HL-60 (cell line): ENCODE results near the gene SH3PXD2A.

ENCODE experiments used
- DNase-seq, 2 experiments: peaks; one replicate each; pipeline ENCODE4 v3.0.0-alpha.2; 2010 to 2020; ENCODE audit warnings: low read depth in 1 of 2, low spot score in 1 of 2
- H3K27ac ChIP-seq: fragments of 250-450 bp; sonication (Bioruptor Pico); replicated peaks from 2 replicates; pipeline ENCODE4 v1.5.1; 2020; ENCODE audit warnings: mild to moderate bottlenecking, moderate library complexity
- H3K27me3 ChIP-seq: fragments of 250-450 bp; sonication (Bioruptor Pico); 2 replicates; pipeline ENCODE4 v1.5.1; 2021; ENCODE audit warnings: mild to moderate bottlenecking, moderate library complexity; ENCODE audit not compliant: insufficient read depth, poor library complexity, severe bottlenecking
- H3K4me3 ChIP-seq: replicated peaks from 2 replicates; pipeline ENCODE4 v1.5.1; 2011; ENCODE audit warnings: mild to moderate bottlenecking, control low read depth, low read length; ENCODE audit not compliant: insufficient read depth
- CTCF ChIP-seq: IDR thresholded peaks from one replicate; pipeline ENCODE4 v1.5.1; 2011; ENCODE audit warnings: low read length, control low read depth, inconsistent platforms; ENCODE audit not compliant: insufficient read depth
- GABPA ChIP-seq: IDR thresholded peaks from 2 replicates; pipeline ENCODE4 v1.6.1; 2012; ENCODE audit warnings: low read depth
- POLR2AphosphoS5 ChIP-seq: IDR thresholded peaks from 2 replicates; pipeline ENCODE4 v1.6.1; 2012; ENCODE audit warnings: low read depth
- REST ChIP-seq: IDR thresholded peaks from 2 replicates; pipeline ENCODE4 v1.6.1; 2012; ENCODE audit warnings: low read depth; ENCODE audit not compliant: insufficient replicate concordance
- SPI1 ChIP-seq: IDR thresholded peaks from 2 replicates; pipeline ENCODE4 v1.6.1; 2012; ENCODE audit warnings: low read depth, mild to moderate bottlenecking, borderline replicate concordance

Gene SH3PXD2A

GRCh38 chr10:103812004-103812403 lies 43.4 kb downstream of the SH3PXD2A start:
- Histone ChIP-seq H3K27ac (no peak overlapping the region), H3K27me3 (no peaks in the 10 kb centered on the region), H3K4me3 (no peak overlapping the region)
- DNase-seq: no peak
- TF ChIP-seq SPI1: no peak
- no peak for TF ChIP-seq REST
- no peak for TF ChIP-seq CTCF
- TF ChIP-seq GABPA: no peak
- TF ChIP-seq POLR2AphosphoS5: no peak

GRCh38 chr10:103811463-103811862 lies 43.9 kb downstream of the SH3PXD2A start:
- Histone ChIP-seq H3K4me3 (no peak overlapping the region), H3K27me3 (no peaks in the 10 kb centered on the region), H3K27ac (no peak overlapping the region)
- no peak for DNase-seq
- TF ChIP-seq GABPA (no peak), SPI1 (no peak), REST (no peak), POLR2AphosphoS5 (no peak), CTCF (no peak)

GRCh38 chr10:103808780-103809179 lies 46.6 kb downstream of the SH3PXD2A start:
- Histone ChIP-seq H3K27ac (no peak overlapping the region), H3K4me3 (no peak overlapping the region), H3K27me3 (no peaks in the 10 kb centered on the region)
- TF ChIP-seq GABPA: no peak
- TF ChIP-seq REST: no peak
- DNase-seq: no peak

- no peak for TF ChIP-seq GABPA
- no peak for TF ChIP-seq REST
- no peak for TF ChIP-seq CTCF
- no peak for TF ChIP-seq POLR2AphosphoS5
- no peak for TF ChIP-seq SPI1
- DNase-seq: no peak
- H3K27ac ChIP-seq: no peak overlapping the region
- H3K4me3 ChIP-seq: no peak overlapping the region
- no peaks in the 10 kb centered on the region for H3K27me3 ChIP-seq
These were observed 47.4 kb downstream of the SH3PXD2A start for GRCh38 chr10:103807996-103808395.
